ENCODE results near the gene DNAI1. TPM values are rescaled to one million over a fixed set of nuclear protein-coding genes. Genes with fewer than 3 reads are reported as not detected.
A peak's percentile ranks its signal among the peaks of the same experiment; 100 is the strongest.

Gene DNAI1
- polyA plus RNA-seq, 1 donor (not counting 4 experiments of a cell fraction or from before 2014, with no cell fraction given), result 0.08 TPM

DNA sequence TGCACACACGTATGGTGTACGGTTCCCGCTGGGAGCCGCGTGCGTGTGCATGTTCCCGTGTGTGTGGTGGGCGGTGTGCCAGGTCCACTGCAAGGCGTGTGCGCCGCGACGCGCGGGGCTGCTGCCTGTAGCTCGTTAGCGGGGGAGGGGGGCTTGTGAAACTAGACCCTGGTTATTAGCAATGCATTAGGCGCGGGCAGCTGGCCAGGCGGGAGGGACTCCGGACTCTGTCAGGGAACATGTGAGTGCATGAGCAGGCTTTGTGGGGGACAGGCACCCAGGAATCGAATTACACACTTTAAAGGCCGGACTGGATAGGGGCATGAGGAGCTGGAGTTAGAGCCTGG, 96.4 kb downstream of the DNAI1 start:
- no peak for FAIRE-seq
- TF ChIP-seq, protein P1, sequence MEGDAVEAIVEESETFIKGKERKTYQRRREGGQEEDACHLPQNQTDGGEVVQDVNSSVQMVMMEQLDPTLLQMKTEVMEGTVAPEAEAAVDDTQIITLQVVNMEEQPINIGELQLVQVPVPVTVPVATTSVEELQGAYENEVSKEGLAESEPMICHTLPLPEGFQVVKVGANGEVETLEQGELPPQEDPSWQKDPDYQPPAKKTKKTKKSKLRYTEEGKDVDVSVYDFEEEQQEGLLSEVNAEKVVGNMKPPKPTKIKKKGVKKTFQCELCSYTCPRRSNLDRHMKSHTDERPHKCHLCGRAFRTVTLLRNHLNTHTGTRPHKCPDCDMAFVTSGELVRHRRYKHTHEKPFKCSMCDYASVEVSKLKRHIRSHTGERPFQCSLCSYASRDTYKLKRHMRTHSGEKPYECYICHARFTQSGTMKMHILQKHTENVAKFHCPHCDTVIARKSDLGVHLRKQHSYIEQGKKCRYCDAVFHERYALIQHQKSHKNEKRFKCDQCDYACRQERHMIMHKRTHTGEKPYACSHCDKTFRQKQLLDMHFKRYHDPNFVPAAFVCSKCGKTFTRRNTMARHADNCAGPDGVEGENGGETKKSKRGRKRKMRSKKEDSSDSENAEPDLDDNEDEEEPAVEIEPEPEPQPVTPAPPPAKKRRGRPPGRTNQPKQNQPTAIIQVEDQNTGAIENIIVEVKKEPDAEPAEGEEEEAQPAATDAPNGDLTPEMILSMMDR (optimal IDR thresholded peaks at IDR 0.05 in 1 of 3, IDR thresholded peaks at IDR 0.05 in 1 of 3, conservative IDR thresholded peaks at IDR 0.05 in 1 of 3; ENCODE audit: extremely low read depth in 1 of 3, insufficient read depth in 2 of 3, low read length in 3 of 3), result no peak
- peak; percentile 44 for TF ChIP-seq EZH2 (IDR thresholded peaks at IDR 0.05; ENCODE audit: low read length)
- Histone ChIP-seq H3K9ac (ENCODE audit: control insufficient read depth, extremely low read depth, insufficient read depth, low read length) (no peak overlapping the region), H3K4me1 (ENCODE audit: control insufficient read depth, extremely low read depth, insufficient read depth, low read length) (peaks cover 2% of the 10 kb centered on the region), H3K9me1 (ENCODE audit: control insufficient read depth, extremely low read depth, insufficient read depth, low read length) (no peaks in the 10 kb centered on the region), H3K4me2 (ENCODE audit: control insufficient read depth, extremely low read depth, insufficient read depth, low read depth, low read length) (no peak overlapping the region), H2AFZ (ENCODE audit: control insufficient read depth, low read length) (no peak overlapping the region), H3K79me2 (ENCODE audit: control insufficient read depth, insufficient read depth, low read length) (no peaks in the 10 kb centered on the region), H3K9me3 (ENCODE audit: control insufficient read depth, low read depth, low read length) (no peaks in the 10 kb centered on the region), H3K27ac (ENCODE audit: control insufficient read depth, insufficient read depth, low read length) (no peak overlapping the region), H4K20me1 (ENCODE audit: control insufficient read depth, extremely low read depth, insufficient read depth, low read length) (peaks cover 5% of the 10 kb centered on the region), H3K4me3 (ENCODE audit: control insufficient read depth in 2 of 3, extremely low read depth in 1 of 3, insufficient read depth in 2 of 3, low read depth in 1 of 3, low read length in 3 of 3) (no peak overlapping the region), H3K27me3 (ENCODE audit: control insufficient read depth, extremely low read depth, insufficient read depth, low read length) (peaks cover 50% of the 10 kb centered on the region), H3K36me3 (ENCODE audit: control insufficient read depth in 2 of 2, extremely low read depth in 1 of 2, insufficient read depth in 2 of 2, low read length in 2 of 2) (no peaks in the 10 kb centered on the region)
- DNase-seq (ENCODE audit: low read depth, low spot score), result no peak
- dilution Hi-C loops (cut with MboI; ENCODE audit: extremely low pct_ligation_motif_present, low sequenced_read_pairs), result no loop called here

DNA sequence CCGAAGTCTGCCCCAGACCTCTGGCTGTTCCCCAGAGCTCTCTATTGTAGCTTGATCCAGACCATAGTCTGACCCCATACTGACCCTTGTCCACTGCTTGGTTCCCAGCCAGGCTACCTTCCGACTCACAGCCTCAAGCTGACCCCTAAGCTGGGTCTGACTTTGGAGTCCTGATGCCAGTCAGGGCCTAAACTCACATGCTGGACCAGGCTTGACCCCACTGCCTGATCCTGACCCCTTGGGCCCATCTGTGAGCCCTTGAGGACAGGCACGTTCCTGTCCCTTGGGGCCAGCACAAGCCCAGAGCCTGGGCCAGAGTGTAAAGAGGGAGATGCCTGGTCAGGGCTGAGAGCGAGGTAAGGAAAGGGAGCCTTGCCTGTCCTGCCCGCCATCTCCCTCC, 96.9 kb downstream of the DNAI1 start:
- H3K79me2 ChIP-seq (ENCODE audit: control insufficient read depth, insufficient read depth, low read length), result no peaks in the 10 kb centered on the region
- no peak overlapping the region for H3K9ac ChIP-seq (ENCODE audit: control insufficient read depth, extremely low read depth, insufficient read depth, low read length)
- no peaks in the 10 kb centered on the region for H3K9me1 ChIP-seq (ENCODE audit: control insufficient read depth, extremely low read depth, insufficient read depth, low read length)
- TF ChIP-seq, protein P1 (optimal IDR thresholded peaks at IDR 0.05 in 1 of 3, IDR thresholded peaks at IDR 0.05 in 1 of 3, conservative IDR thresholded peaks at IDR 0.05 in 1 of 3; ENCODE audit: extremely low read depth in 1 of 3, insufficient read depth in 2 of 3, low read length in 3 of 3), result no peak
- no peak for TF ChIP-seq EZH2 (IDR thresholded peaks at IDR 0.05; ENCODE audit: low read length)
- H3K4me3 ChIP-seq (ENCODE audit: control insufficient read depth in 2 of 3, extremely low read depth in 1 of 3, insufficient read depth in 2 of 3, low read depth in 1 of 3, low read length in 3 of 3), result no peak overlapping the region
- peaks cover 7% of the 10 kb centered on the region for H3K4me1 ChIP-seq (ENCODE audit: control insufficient read depth, extremely low read depth, insufficient read depth, low read length)
- no peak overlapping the region for H3K4me2 ChIP-seq (ENCODE audit: control insufficient read depth, extremely low read depth, insufficient read depth, low read depth, low read length)
- FAIRE-seq, result no peak
- no peak overlapping the region for H3K27ac ChIP-seq (ENCODE audit: control insufficient read depth, insufficient read depth, low read length)
- H3K36me3 ChIP-seq (ENCODE audit: control insufficient read depth in 2 of 2, extremely low read depth in 1 of 2, insufficient read depth in 2 of 2, low read length in 2 of 2), result no peaks in the 10 kb centered on the region
- H2AFZ ChIP-seq (ENCODE audit: control insufficient read depth, low read length), result no peak overlapping the region
- H4K20me1 ChIP-seq (ENCODE audit: control insufficient read depth, extremely low read depth, insufficient read depth, low read length), result peaks cover 5% of the 10 kb centered on the region
- peaks cover 50% of the 10 kb centered on the region for H3K27me3 ChIP-seq (ENCODE audit: control insufficient read depth, extremely low read depth, insufficient read depth, low read length)
- no peaks in the 10 kb centered on the region for H3K9me3 ChIP-seq (ENCODE audit: control insufficient read depth, low read depth, low read length)
- DNase-seq (ENCODE audit: low read depth, low spot score), result no peak
- dilution Hi-C loops (cut with MboI; ENCODE audit: extremely low pct_ligation_motif_present, low sequenced_read_pairs), result no loop called here
